Left ventricle myocardium inferior (tissue), 1 donor: ENCODE results near the gene SHC1. TPM values are rescaled to one million over a fixed set of nuclear protein-coding genes. Genes with fewer than 3 reads are reported as not detected.
A peak's percentile ranks its signal among the peaks of the same experiment; 100 is the strongest.

Source experiments
- DNase-seq: peaks from one replicate; pipeline ENCODE4 v3.0.0-alpha.2; 2020
- H3K27ac ChIP-seq: fragments of 200-600 bp; replicated peaks from 2 replicates; pipeline ENCODE4 v1.8.0; 2021
- H3K27me3 ChIP-seq: fragments of 200-600 bp; 2 replicates; pipeline ENCODE4 v1.8.0; 2021; ENCODE audit warnings: low read depth
- H3K36me3 ChIP-seq: fragments of 200-600 bp; 2 replicates; pipeline ENCODE4 v1.8.0; 2021
- H3K4me1 ChIP-seq: fragments of 200-600 bp; 2 replicates; pipeline ENCODE4 v1.8.0; 2021
- H3K4me3 ChIP-seq: fragments of 200-600 bp; 2 replicates; pipeline ENCODE4 v1.8.0; 2021; ENCODE audit warnings: mild to moderate bottlenecking, moderate library complexity
- H3K9me3 ChIP-seq: fragments of 200-600 bp; replicated peaks from 2 replicates; pipeline ENCODE4 v1.8.0; 2021
- intact Hi-C: fragments of 100-400 bp; cut with micrococcal nuclease; formaldehyde crosslinking; loops from one replicate; pipeline ENCODE4 v1.11.0; 2022
- total RNA-seq: library from RNA; stranded (reverse); fragmentation: NEBNext Ultra II Directional; extraction: Animal tissue kit (Norgen Biotek cat#: 25700); gene quantifications from one replicate; pipeline ENCODE4 v1.2.1, GENCODE V29; 2021
- TF ChIP-seq, protein P1 (sequence below): fragments of 200-600 bp; IDR thresholded peaks from 2 replicates; pipeline ENCODE4 v1.8.0; 2021; ENCODE audit warnings: antibody characterized with exemption, mild to moderate bottlenecking, borderline replicate concordance
- donor health status: DM: no; HTN: yes; CAD: no; lungs with severe emphysema.

Gene SHC1
- total RNA-seq, 1 donor from 2014 or later = 43.0 TPM

GRCh38 chr1:154943649-154944400 lies 26.7 kb downstream of the SHC1 start:
- intact Hi-C loops = no loop called here

DNA sequence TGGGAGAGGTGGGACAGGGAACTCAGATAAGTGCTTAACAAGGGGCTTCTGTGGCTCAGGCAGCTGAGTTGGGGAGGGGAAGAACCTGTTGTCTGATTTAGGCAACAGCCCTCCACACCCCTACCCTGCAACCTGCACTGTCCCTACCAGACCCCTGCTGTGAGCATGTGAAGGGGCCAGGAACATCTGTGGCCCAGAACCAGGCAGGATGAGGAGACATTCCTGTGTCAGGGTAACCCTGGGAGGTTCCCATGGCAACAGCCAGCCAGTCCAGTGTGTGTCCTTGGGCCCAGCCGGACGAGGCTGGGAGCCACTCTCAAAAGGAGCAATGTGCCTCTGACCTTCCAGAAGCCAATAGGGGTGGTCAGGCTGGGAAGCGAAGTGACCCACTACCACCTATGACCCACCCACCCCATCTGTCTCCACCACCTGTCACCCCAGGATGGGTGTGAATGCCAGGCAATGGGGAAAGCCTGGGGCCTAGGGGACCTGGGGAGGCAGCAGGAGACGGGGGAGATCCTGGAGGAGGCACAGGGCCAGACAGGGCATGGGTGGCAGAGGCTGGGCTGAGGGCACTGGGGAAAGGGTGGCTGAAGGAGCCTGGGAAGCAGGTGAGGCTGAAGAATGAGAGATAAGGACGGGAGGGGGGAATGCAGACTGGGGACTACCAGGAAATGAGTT lies 29.1 kb downstream of the SHC1 start:
- TF ChIP-seq, protein P1, sequence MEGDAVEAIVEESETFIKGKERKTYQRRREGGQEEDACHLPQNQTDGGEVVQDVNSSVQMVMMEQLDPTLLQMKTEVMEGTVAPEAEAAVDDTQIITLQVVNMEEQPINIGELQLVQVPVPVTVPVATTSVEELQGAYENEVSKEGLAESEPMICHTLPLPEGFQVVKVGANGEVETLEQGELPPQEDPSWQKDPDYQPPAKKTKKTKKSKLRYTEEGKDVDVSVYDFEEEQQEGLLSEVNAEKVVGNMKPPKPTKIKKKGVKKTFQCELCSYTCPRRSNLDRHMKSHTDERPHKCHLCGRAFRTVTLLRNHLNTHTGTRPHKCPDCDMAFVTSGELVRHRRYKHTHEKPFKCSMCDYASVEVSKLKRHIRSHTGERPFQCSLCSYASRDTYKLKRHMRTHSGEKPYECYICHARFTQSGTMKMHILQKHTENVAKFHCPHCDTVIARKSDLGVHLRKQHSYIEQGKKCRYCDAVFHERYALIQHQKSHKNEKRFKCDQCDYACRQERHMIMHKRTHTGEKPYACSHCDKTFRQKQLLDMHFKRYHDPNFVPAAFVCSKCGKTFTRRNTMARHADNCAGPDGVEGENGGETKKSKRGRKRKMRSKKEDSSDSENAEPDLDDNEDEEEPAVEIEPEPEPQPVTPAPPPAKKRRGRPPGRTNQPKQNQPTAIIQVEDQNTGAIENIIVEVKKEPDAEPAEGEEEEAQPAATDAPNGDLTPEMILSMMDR = no peak
- H3K4me1 ChIP-seq = peaks cover 82% of the 10 kb centered on the region
- DNase-seq = no peak
- intact Hi-C loops = no loop called here
- H3K27me3 ChIP-seq = no peaks in the 10 kb centered on the region
- H3K9me3 ChIP-seq = no peaks in the 10 kb centered on the region
- peak overlapping the region; percentile 34 for H3K27ac ChIP-seq
- peaks cover 21% of the 10 kb centered on the region for H3K36me3 ChIP-seq
- no peak overlapping the region for H3K4me3 ChIP-seq

More at GRCh38 chr1:154943649-154944400, 26.7 kb downstream of the SHC1 start:
- no peaks in the 10 kb centered on the region for H3K9me3 ChIP-seq
- H3K4me3 ChIP-seq = no peak overlapping the region
- H3K36me3 ChIP-seq = peaks cover 34% of the 10 kb centered on the region
- TF ChIP-seq, protein P1 = peak; percentile 80
- H3K4me1 ChIP-seq = peaks cover 64% of the 10 kb centered on the region
- DNase-seq = no peak
- H3K27me3 ChIP-seq = no peaks in the 10 kb centered on the region
- peak overlapping the region; percentile 59 for H3K27ac ChIP-seq

DNA sequence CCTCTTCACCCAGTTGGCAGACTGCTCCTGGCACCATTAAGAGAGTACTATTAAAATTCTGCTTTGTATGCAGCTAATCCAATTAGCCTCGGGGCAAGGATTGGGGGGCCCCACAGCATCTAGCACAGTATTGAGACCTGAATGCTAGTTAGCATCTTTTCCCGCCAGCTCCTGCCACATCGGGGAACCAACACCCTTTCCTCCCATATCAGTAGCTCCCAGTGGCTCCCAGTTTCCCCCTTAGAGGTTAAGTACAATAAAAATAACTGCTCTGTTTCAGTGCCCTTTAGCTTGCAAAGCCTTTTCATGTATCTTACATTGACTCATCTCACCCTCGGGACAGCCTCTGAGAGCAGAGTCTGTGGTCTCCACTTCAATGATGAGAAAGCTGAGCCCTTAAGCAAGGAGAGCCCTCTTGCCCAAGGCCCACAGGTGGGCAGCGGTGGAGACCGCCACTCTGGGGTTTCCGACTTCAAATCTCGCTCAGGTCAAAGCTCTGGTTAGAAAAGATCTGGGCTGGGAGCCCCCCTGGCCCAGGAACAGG lies 29.8 kb downstream of the SHC1 start:
- intact Hi-C loops = no loop called here
- TF ChIP-seq, protein P1 = no peak
- Histone ChIP-seq H3K27ac (no peak overlapping the region), H3K4me1 (peaks cover 87% of the 10 kb centered on the region), H3K36me3 (peaks cover 13% of the 10 kb centered on the region), H3K9me3 (no peaks in the 10 kb centered on the region), H3K27me3 (no peaks in the 10 kb centered on the region), H3K4me3 (no peak overlapping the region)
- no peak for DNase-seq

DNA sequence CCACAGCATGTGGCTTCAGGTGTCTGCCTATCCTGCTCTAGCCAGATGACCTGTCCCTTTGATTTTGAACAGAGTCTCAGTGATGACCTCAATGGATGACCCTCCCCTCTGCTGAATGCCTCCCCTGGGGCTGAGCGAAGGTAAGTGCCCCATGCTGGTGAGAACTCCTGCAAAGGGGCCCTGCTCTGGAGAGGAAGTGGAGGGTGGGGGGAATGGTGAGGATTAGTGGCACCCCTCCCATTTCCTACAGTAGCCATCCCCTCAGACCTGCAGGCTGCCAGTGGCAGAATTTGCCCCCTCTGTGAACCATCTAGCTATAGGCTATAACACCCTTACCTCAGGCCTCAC lies 30.4 kb downstream of the SHC1 start:
- peaks cover 90% of the 10 kb centered on the region for H3K4me1 ChIP-seq
- H3K4me3 ChIP-seq = no peak overlapping the region
- no peak overlapping the region for H3K27ac ChIP-seq
- intact Hi-C loops = no loop called here
- TF ChIP-seq, protein P1 = no peak
- no peaks in the 10 kb centered on the region for H3K9me3 ChIP-seq
- no peak for DNase-seq
- no peaks in the 10 kb centered on the region for H3K27me3 ChIP-seq
- H3K36me3 ChIP-seq = peaks cover 9% of the 10 kb centered on the region

DNA sequence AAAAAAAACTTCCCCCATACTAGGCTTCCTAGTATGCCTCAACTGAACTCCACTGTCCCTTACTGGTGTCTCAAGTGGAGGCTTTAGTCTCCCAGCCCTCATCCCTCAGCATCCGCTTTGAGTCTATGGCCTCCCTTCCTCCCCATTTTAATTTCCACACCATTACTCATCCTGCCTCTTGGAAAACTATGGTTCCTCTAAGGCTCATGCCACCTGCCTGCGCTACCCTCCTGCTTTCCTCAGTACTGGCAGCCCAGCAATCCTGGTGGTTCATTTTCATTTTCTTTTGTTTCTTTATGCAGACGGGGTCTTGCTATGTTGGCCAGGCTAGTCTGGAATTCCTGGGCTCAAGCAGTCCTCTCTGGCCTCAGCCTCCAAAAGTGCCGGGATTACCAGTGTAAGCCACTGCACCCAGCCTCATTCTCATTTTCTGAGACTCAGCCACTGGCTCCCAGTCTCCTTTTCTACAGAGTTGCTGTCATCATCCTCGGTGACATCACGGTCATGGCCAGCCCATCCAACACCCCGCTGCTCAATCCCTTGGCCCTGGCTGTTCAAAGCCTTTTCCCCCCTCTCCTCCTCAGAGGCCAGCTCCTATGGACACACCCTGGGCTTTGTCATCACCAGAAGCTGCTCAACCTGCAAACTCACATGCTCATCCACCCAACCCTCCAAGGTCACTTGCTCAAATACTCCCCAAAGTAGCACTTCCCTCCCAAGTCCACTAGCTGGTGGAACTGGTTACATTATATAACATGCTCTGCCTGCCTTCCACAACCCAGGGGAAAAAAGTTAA lies 31.7 kb downstream of the SHC1 start:
- Histone ChIP-seq H3K9me3 (no peaks in the 10 kb centered on the region), H3K27me3 (no peaks in the 10 kb centered on the region), H3K36me3 (no peaks in the 10 kb centered on the region), H3K4me1 (peaks cover 77% of the 10 kb centered on the region), H3K4me3 (no peak overlapping the region), H3K27ac (peak overlapping the region; percentile 97)
- intact Hi-C loops = no loop called here
- TF ChIP-seq, protein P1 = no peak
- no peak for DNase-seq
